ENCODE measurements around the gene KRTAP10-4.

- TF ChIP-seq CTCF (IDR thresholded peaks at IDR 0.05) (no peak), EZH2 (IDR thresholded peaks at IDR 0.05; ENCODE audit: borderline replicate concordance, insufficient read depth, low read depth, low read length, poor library complexity, severe bottlenecking) (no peak)
These were observed 45.4 kb upstream of the KRTAP10-4 start for GRCh38 chr21:44527983-44528633.
